H9 (cell line): ENCODE results near the gene KLHDC10. TPM values are rescaled to one million over a fixed set of nuclear protein-coding genes. Genes with fewer than 3 reads are reported as not detected.

ENCODE experiments used
- DNase-seq: peaks from one replicate; pipeline ENCODE4 v3.0.0-alpha.2; 2017
- H2AFZ ChIP-seq: one replicate; pipeline ENCODE4 v1.6.1; 2013; ENCODE audit warnings: mild to moderate bottlenecking, low read length, control low read depth, moderate library complexity
- H2AK5ac ChIP-seq: 2 replicates; pipeline ENCODE4 v1.6.1; 2013; ENCODE audit warnings: low read length, control low read depth, mixed read lengths; ENCODE audit not compliant: insufficient read length
- H2BK120ac ChIP-seq: one replicate; pipeline ENCODE4 v1.6.1; 2013; ENCODE audit warnings: low read depth, mild to moderate bottlenecking, low read length, control low read depth, inconsistent platforms; ENCODE audit not compliant: poor library complexity, severe bottlenecking
- H2BK12ac ChIP-seq: 2 replicates; pipeline ENCODE4 v1.6.1; 2013; ENCODE audit warnings: low read length, control low read depth, mixed read lengths, low read depth; ENCODE audit not compliant: insufficient read length
- H2BK15ac ChIP-seq: 2 replicates; pipeline ENCODE4 v1.6.1; 2013; ENCODE audit warnings: low read depth, low read length, control low read depth
- H2BK20ac ChIP-seq: one replicate; pipeline ENCODE4 v1.6.1; 2013; ENCODE audit warnings: low read depth, mild to moderate bottlenecking, low read length, control low read depth, inconsistent platforms; ENCODE audit not compliant: poor library complexity, severe bottlenecking
- H2BK5ac ChIP-seq: 2 replicates; pipeline ENCODE4 v1.6.1; 2013; ENCODE audit warnings: low read length, control low read depth, mixed read lengths; ENCODE audit not compliant: insufficient read length
- H3K14ac ChIP-seq: 2 replicates; pipeline ENCODE4 v1.6.1; 2013; ENCODE audit warnings: low read length, control low read depth; ENCODE audit not compliant: insufficient read depth
- H3K18ac ChIP-seq: 2 replicates; pipeline ENCODE4 v1.6.1; 2013; ENCODE audit warnings: low read depth, mild to moderate bottlenecking, mixed read lengths, low read length, control low read depth; ENCODE audit not compliant: insufficient read length
- H3K23ac ChIP-seq: 2 replicates; pipeline ENCODE4 v1.6.1; 2013; ENCODE audit warnings: low read length, control low read depth, mixed read lengths, low read depth; ENCODE audit not compliant: insufficient read length
- H3K23me2 ChIP-seq: 2 replicates; pipeline ENCODE4 v1.6.1; 2013; ENCODE audit warnings: low read depth, mild to moderate bottlenecking, mixed read lengths, low read length, control low read depth; ENCODE audit not compliant: insufficient read length, poor library complexity, severe bottlenecking
- H3K27ac ChIP-seq: 2 replicates; pipeline ENCODE4 v1.5.1; 2013; ENCODE audit warnings: low read length, control low read depth, mixed read lengths, low read depth; ENCODE audit not compliant: insufficient read length
- H3K27me3 ChIP-seq: 2 replicates; pipeline ENCODE4 v1.6.1; 2013; ENCODE audit warnings: low read length, control low read depth, inconsistent platforms; ENCODE audit not compliant: insufficient read depth
- H3K4ac ChIP-seq: 2 replicates; pipeline ENCODE4 v1.6.1; 2013; ENCODE audit warnings: low read depth, mild to moderate bottlenecking, control low read depth, inconsistent platforms, low read length, moderate library complexity
- H3K4me1 ChIP-seq: 2 replicates; pipeline ENCODE4 v1.6.1; 2013; ENCODE audit warnings: low read length, control low read depth, inconsistent platforms; ENCODE audit not compliant: insufficient read depth
- H3K4me2 ChIP-seq: 2 replicates; pipeline ENCODE4 v1.6.1; 2013; ENCODE audit warnings: low read length, control low read depth, mixed read lengths; ENCODE audit not compliant: insufficient read length, insufficient read depth
- H3K56ac ChIP-seq: 2 replicates; pipeline ENCODE4 v1.6.1; 2013; ENCODE audit warnings: low read depth, mild to moderate bottlenecking, mixed read lengths, low read length, control low read depth; ENCODE audit not compliant: insufficient read length
- H3K79me1 ChIP-seq: 2 replicates; pipeline ENCODE4 v1.6.1; 2013; ENCODE audit warnings: low read depth, mild to moderate bottlenecking, moderate library complexity, low read length, control low read depth, inconsistent platforms; ENCODE audit not compliant: insufficient read depth, poor library complexity, severe bottlenecking
- H3K79me2 ChIP-seq: 2 replicates; pipeline ENCODE4 v1.6.1; 2013; ENCODE audit warnings: low read length, control low read depth, inconsistent platforms; ENCODE audit not compliant: insufficient read depth
- H3K9ac ChIP-seq: 2 replicates; pipeline ENCODE4 v1.6.1; 2013; ENCODE audit warnings: low read length, control low read depth, mixed read lengths; ENCODE audit not compliant: insufficient read length; ENCODE audit errors: extremely low read depth
- H3K9me3 ChIP-seq: one replicate; pipeline ENCODE4 v1.6.1; 2013; ENCODE audit warnings: low read depth, low read length, inconsistent platforms; ENCODE audit not compliant: control insufficient read depth
- H3T11ph ChIP-seq: one replicate; pipeline ENCODE4 v1.6.1; 2013; ENCODE audit warnings: mild to moderate bottlenecking, low read length, control low read depth, inconsistent platforms
- H4K20me1 ChIP-seq: one replicate; pipeline ENCODE4 v1.6.1; 2013; ENCODE audit not compliant: control insufficient read depth, insufficient read length, insufficient read depth
- H4K5ac ChIP-seq: 2 replicates; pipeline ENCODE4 v1.6.1; 2013; ENCODE audit warnings: low read depth, mild to moderate bottlenecking, mixed read lengths, low read length, control low read depth; ENCODE audit not compliant: insufficient read length
- H4K8ac ChIP-seq: replicated peaks from 2 replicates; pipeline ENCODE4 v1.6.1; 2013; ENCODE audit warnings: low read length, control low read depth, mixed read lengths, low read depth; ENCODE audit not compliant: insufficient read length
- H4K91ac ChIP-seq: 2 replicates; pipeline ENCODE4 v1.6.1; 2013; ENCODE audit warnings: low read depth, mild to moderate bottlenecking, moderate library complexity, mixed read lengths, low read length, control low read depth; ENCODE audit not compliant: insufficient read length
- H3K27ac Mint-ChIP-seq, 3 experiments: 2 replicates in 2 of 3; 3 replicates in 1 of 3; pipeline ENCODE4 v1.8.0; 2020 to 2021; ENCODE audit warnings: mixed read lengths in 3 of 3, mild to moderate bottlenecking in 1 of 3, moderate library complexity in 1 of 3
- H3K27me3 Mint-ChIP-seq: 2 replicates; pipeline ENCODE4 v1.8.0; 2021; ENCODE audit warnings: low read depth, mild to moderate bottlenecking, moderate library complexity, mixed read lengths
- H3K36me3 Mint-ChIP-seq, 3 experiments: 2 replicates in 2 of 3; 3 replicates in 1 of 3; pipeline ENCODE4 v1.8.0; 2020 to 2021; ENCODE audit warnings: low read depth in 3 of 3, mixed read lengths in 3 of 3; ENCODE audit not compliant: insufficient read depth in 1 of 3
- H3K4me1 Mint-ChIP-seq, 2 experiments: 2 replicates each; pipeline ENCODE4 v1.8.0; 2020; ENCODE audit warnings: mixed read lengths in 2 of 2
- H3K4me3 Mint-ChIP-seq, 2 experiments: 2 replicates in 1 of 2; 3 replicates in 1 of 2; pipeline ENCODE4 v1.8.0; 2020 to 2021; ENCODE audit warnings: mild to moderate bottlenecking in 2 of 2, mixed read lengths in 2 of 2, moderate library complexity in 1 of 2
- H3K9me3 Mint-ChIP-seq, 2 experiments: 2 replicates in 1 of 2; 3 replicates in 1 of 2; pipeline ENCODE4 v1.8.0; 2020; ENCODE audit warnings: mild to moderate bottlenecking in 2 of 2, mixed read lengths in 2 of 2, moderate library complexity in 1 of 2
- CTCF ChIP-seq: fragments of 200-600 bp; sonication (generic); conservative IDR thresholded peaks from 3 replicates; pipeline ENCODE4 v1.8.0; 2021; ENCODE audit warnings: antibody characterized with exemption, mild to moderate bottlenecking
- WGBS: extraction: QIAGEN DNeasy Blood & Tissue Kit; methylation state at CpG from one replicate; pipeline ENCODE4 v1.1.7; 2013; ENCODE audit warnings: missing lambda C conversion rate, low lambda C conversion rate, mixed read lengths; ENCODE audit not compliant: insufficient read length; ENCODE audit errors: extremely low coverage; 5-methylcytosine and 5-hydroxymethylcytosine counted together
- total RNA-seq: library from RNA; stranded (reverse); gene quantifications from 2 replicates; pipeline ENCODE4 v1.2.1, GENCODE V29; 2021

The KLHDC10 gene
- total RNA-seq, 1 experiment from 2014 or later = 17.3 TPM

GRCh38 chr7:130152493-130153210 lies 82.3 kb downstream of the KLHDC10 start:
- Histone ChIP-seq H3K4me2 (no peak overlapping the region), H2AK5ac (no peak overlapping the region), H2BK12ac (no peak overlapping the region), H2BK5ac (no peak overlapping the region), H3K9ac (no peak overlapping the region), H3K23ac (no peak overlapping the region), H3K4me1 (no peaks in the 10 kb centered on the region), H2BK120ac (no peak overlapping the region), H3T11ph (no peak overlapping the region), H2BK15ac (no peak overlapping the region), H4K8ac (no peak overlapping the region), H3K4ac (no peak overlapping the region), H3K56ac (no peak overlapping the region), H4K91ac (no peak overlapping the region), H2AFZ (no peak overlapping the region), H4K5ac (no peak overlapping the region), H3K18ac (no peak overlapping the region), H2BK20ac (no peak overlapping the region), H3K14ac (no peak overlapping the region), H3K9me3 (no peaks in the 10 kb centered on the region), H3K27ac (no peak overlapping the region), H4K20me1 (no peaks in the 10 kb centered on the region), H3K79me2 (no peaks in the 10 kb centered on the region), H3K23me2 (no peaks in the 10 kb centered on the region), H3K27me3 (no peaks in the 10 kb centered on the region), H3K79me1 (no peaks in the 10 kb centered on the region)
- 100% methylated on average over 3 of the region's 17 CpGs for WGBS
- DNase-seq = no peak
- H3K27ac Mint-ChIP-seq = no peak overlapping the region
- TF ChIP-seq CTCF = no peak
- H3K36me3 Mint-ChIP-seq = peaks cover 4 to 8% (median 4%) of the 10 kb centered on the region in 3 experiments; a peak in 6 of 7 replicates
- no peak overlapping the region for H3K4me3 Mint-ChIP-seq
- H3K9me3 Mint-ChIP-seq = peaks cover 4 to 5% of the 10 kb centered on the region in 2 experiments; a peak in 3 of 5 replicates
- H3K4me1 Mint-ChIP-seq = peaks cover 3 to 8% of the 10 kb centered on the region in 2 experiments; a peak in 3 of 4 replicates
- H3K27me3 Mint-ChIP-seq = peaks cover 1% of the 10 kb centered on the region; the same call in 1 of the 2 replicates
